Stomach smooth muscle (tissue), 2 donors: ENCODE results near the gene MEAF6.
"Not testable (repeated sequence)": the region's sequence is repeated elsewhere in the genome, so short reads cannot be mapped to it uniquely, and the experiment has no call there.

Experiments
- H3K27ac ChIP-seq: one replicate; pipeline ENCODE4 v1.7.0; 2013; ENCODE audit warnings: mild to moderate bottlenecking, low read length, inconsistent platforms
- H3K27me3 ChIP-seq, 2 donors: one replicate each; pipeline ENCODE4 v1.7.0; 2013; ENCODE audit warnings: low read length in 2 of 2; ENCODE audit not compliant: insufficient read depth in 2 of 2, control insufficient read depth in 1 of 2
- H3K36me3 ChIP-seq, 2 donors: one replicate each; pipeline ENCODE4 v1.7.0; 2013; ENCODE audit warnings: low read length in 2 of 2; ENCODE audit not compliant: control insufficient read depth in 2 of 2, insufficient read depth in 2 of 2
- H3K4me1 ChIP-seq: one replicate; pipeline ENCODE4 v1.7.0; 2013; ENCODE audit warnings: low read length; ENCODE audit not compliant: control insufficient read depth, insufficient read depth
- H3K4me3 ChIP-seq, 2 donors: one replicate each; pipeline ENCODE4 v1.7.0; 2013; ENCODE audit warnings: low read length in 2 of 2
- H3K9ac ChIP-seq, 2 donors: one replicate each; pipeline ENCODE4 v1.7.0; 2013; ENCODE audit warnings: low read length in 2 of 2, mild to moderate bottlenecking in 1 of 2
- H3K9me3 ChIP-seq, 2 donors: one replicate each; pipeline ENCODE4 v1.7.0; 2013; ENCODE audit warnings: low read length in 2 of 2; ENCODE audit not compliant: control insufficient read depth in 2 of 2
- donor health status: healthy.
- donor health status: Pancreatic carcinoma.

The MEAF6 gene

GRCh38 chr1:37514350-37515184 lies at the start of gene MEAF6:
Gene MEAF6, minus strand, starts transcription at chr1:37514766. Its CDS starts 20 bp downstream, at chr1:37514746.
- Histone ChIP-seq H3K27ac (peak within 1 kb of the TSS; percentile 90), H3K4me1 (peaks cover 17% of the 10 kb centered on the region), H3K4me3 (peak within 1 kb of the TSS; percentile 86 to 94), H3K9me3 (no peaks in the 10 kb centered on the region), H3K27me3 (no peaks in the 10 kb centered on the region), H3K36me3 (peaks cover 3 to 4% of the 10 kb centered on the region in 2 donors), H3K9ac (peak within 1 kb of the TSS; percentile 94 to 96)

- H3K9me3 ChIP-seq = no peaks in the 10 kb centered on the region
- H3K36me3 ChIP-seq = peaks cover 30 to 36% of the 10 kb centered on the region in 2 donors
- H3K27me3 ChIP-seq = no peaks in the 10 kb centered on the region
- H3K27ac ChIP-seq = no peak overlapping the region
- H3K4me1 ChIP-seq = peaks cover 2% of the 10 kb centered on the region
- no peak overlapping the region for H3K4me3 ChIP-seq
- no peak overlapping the region for H3K9ac ChIP-seq
These were observed 48.4 kb upstream of the MEAF6 start for GRCh38 chr1:37562984-37563383.

- Histone ChIP-seq H3K9me3 (no peaks in the 10 kb centered on the region), H3K4me3 (no peak overlapping the region), H3K27me3 (no peaks in the 10 kb centered on the region), H3K4me1 (peaks cover 13% of the 10 kb centered on the region), H3K27ac (no peak overlapping the region), H3K36me3 (peaks cover 15 to 21% of the 10 kb centered on the region in 2 donors), H3K9ac (no peak overlapping the region)
These were observed 46.9 kb upstream of the MEAF6 start for GRCh38 chr1:37561133-37562132.

- H3K27me3 ChIP-seq = no peaks in the 10 kb centered on the region
- peaks cover 19% of the 10 kb centered on the region for H3K4me1 ChIP-seq
- no peak overlapping the region for H3K9ac ChIP-seq
- H3K4me3 ChIP-seq = no peak overlapping the region
- H3K27ac ChIP-seq = no peak overlapping the region
- H3K36me3 ChIP-seq = peaks cover 6 to 14% of the 10 kb centered on the region in 2 donors
- H3K9me3 ChIP-seq = no peaks in the 10 kb centered on the region
These were observed 46.0 kb upstream of the MEAF6 start for GRCh38 chr1:37560401-37561132.

GRCh38 chr1:37559957-37560379 lies 45.4 kb upstream of the MEAF6 start:
- H3K27ac ChIP-seq, H3K4me3 ChIP-seq, H3K36me3 ChIP-seq: not testable (repeated sequence)

GRCh38 chr1:37559080-37559479 lies 44.5 kb upstream of the MEAF6 start:
- Histone ChIP-seq H3K27me3 (no peaks in the 10 kb centered on the region), H3K4me1 (peaks cover 19% of the 10 kb centered on the region), H3K36me3 (peaks cover 0 to 6% of the 10 kb centered on the region in 2 donors), H3K27ac (no peak overlapping the region), H3K9ac (no peak overlapping the region), H3K4me3 (no peak overlapping the region), H3K9me3 (no peaks in the 10 kb centered on the region)

More at GRCh38 chr1:37559957-37560379, 45.4 kb upstream of the MEAF6 start:
- not testable (repeated sequence) for H3K9me3 ChIP-seq, H3K9ac ChIP-seq, H3K27me3 ChIP-seq
- peaks cover 19% of the 10 kb centered on the region for H3K4me1 ChIP-seq

- Histone ChIP-seq H3K9ac (no peak overlapping the region), H3K9me3 (no peaks in the 10 kb centered on the region), H3K36me3 (peaks cover 0 to 6% of the 10 kb centered on the region in 2 donors), H3K4me1 (peaks cover 22% of the 10 kb centered on the region), H3K27ac (no peak overlapping the region), H3K4me3 (no peak overlapping the region), H3K27me3 (no peaks in the 10 kb centered on the region)
These were observed 43.8 kb upstream of the MEAF6 start for GRCh38 chr1:37558411-37558810.

- Histone ChIP-seq H3K9me3 (no peaks in the 10 kb centered on the region), H3K4me3 (peak overlapping the region; percentile 38 to 74), H3K9ac (no peak overlapping the region), H3K4me1 (peaks cover 32% of the 10 kb centered on the region), H3K27ac (peak overlapping the region; percentile 69), H3K36me3 (peaks cover 0 to 5% of the 10 kb centered on the region in 2 donors), H3K27me3 (no peaks in the 10 kb centered on the region)
These were observed 42.8 kb upstream of the MEAF6 start for GRCh38 chr1:37557402-37557801.

GRCh38 chr1:37556712-37557196 lies 42.2 kb upstream of the MEAF6 start, which contains the start of gene DNALI1:
Gene DNALI1, plus strand, starts transcription at chr1:37556940. Its CDS starts 55 bp downstream, at chr1:37556995.
- Histone ChIP-seq H3K9ac (peak within 1 kb of the TSS in 1 of 2 donors; percentile 64), H3K4me3 (peak within 1 kb of the TSS; percentile 38 to 74), H3K4me1 (peaks cover 33% of the 10 kb centered on the region), H3K36me3 (peaks cover 5% of the 10 kb centered on the region in 2 donors), H3K27me3 (no peaks in the 10 kb centered on the region), H3K27ac (peak within 1 kb of the TSS; percentile 69), H3K9me3 (no peaks in the 10 kb centered on the region)
